ENCODE measurements around the gene C16orf89.

Gene C16orf89

DNA sequence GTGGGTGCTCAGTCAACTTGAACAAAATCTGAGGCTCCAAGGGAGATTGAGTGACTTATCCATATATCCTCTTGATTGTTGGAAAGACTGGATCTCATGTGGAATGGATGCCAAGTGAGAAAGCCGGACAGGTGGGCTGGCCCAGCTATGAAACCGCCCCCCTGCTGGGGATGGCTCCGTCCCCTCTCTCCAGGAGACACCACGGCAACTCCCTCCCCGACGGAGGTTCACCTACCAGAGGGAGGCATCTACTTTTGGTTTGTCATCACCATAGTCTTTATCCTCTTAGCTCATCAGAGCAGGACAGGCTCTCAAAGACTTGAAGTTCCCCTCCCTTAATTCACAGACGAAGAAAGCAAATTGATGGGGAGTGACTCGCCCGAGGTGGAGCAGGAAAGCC, 4.1 kb upstream of the C16orf89 start:
- TF ChIP-seq CTCF (IDR thresholded peaks at IDR 0.05) = no peak
- no peak for DNase-seq (ENCODE audit: low spot score)
- no peak overlapping the region for H3K27ac ChIP-seq
- H3K4me3 ChIP-seq = no peak overlapping the region

- TF ChIP-seq CTCF (IDR thresholded peaks at IDR 0.05) = no peak
- no peak overlapping the region for H3K4me3 ChIP-seq
- no peak overlapping the region for H3K27ac ChIP-seq
- DNase-seq (ENCODE audit: low spot score) = no peak
Measured at GRCh38 chr16:5069048-5069447, 3.3 kb upstream of the C16orf89 start.

- Histone ChIP-seq H3K4me3 (no peak overlapping the region), H3K27ac (no peak overlapping the region)
- TF ChIP-seq CTCF (IDR thresholded peaks at IDR 0.05) = no peak
- no peak for DNase-seq (ENCODE audit: low spot score)
Measured at GRCh38 chr16:5066511-5066910, 755 bp upstream of the C16orf89 start.

GRCh38 chr16:5065326-5065725, 430 bp downstream of the C16orf89 start:
- no peak overlapping the region for H3K4me3 ChIP-seq
- no peak for DNase-seq (ENCODE audit: low spot score)
- H3K27ac ChIP-seq = no peak overlapping the region
- no peak for TF ChIP-seq CTCF (IDR thresholded peaks at IDR 0.05)

DNA sequence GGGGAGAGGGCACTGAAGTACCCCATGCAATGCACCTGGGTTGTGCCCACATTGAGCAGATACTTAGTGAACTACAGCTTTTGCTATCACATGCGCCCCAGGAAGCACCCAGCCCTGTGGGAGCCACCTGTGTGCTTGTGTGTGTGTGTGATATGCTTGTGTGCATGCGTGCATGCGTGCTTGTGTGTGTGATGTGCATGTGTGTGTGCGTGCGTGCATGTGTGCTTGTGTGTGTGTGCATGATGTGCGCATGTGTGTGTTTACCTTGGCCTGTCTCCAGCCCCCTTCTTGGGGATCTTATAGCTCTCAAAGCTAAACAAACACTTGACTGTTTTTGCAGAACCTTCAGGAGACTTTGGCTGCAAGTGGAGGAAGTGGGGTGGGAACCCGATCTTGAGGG, 841 bp downstream of the C16orf89 start:
- no peak for DNase-seq (ENCODE audit: low spot score)
- TF ChIP-seq CTCF (IDR thresholded peaks at IDR 0.05) = no peak
- Histone ChIP-seq H3K27ac (no peak overlapping the region), H3K4me3 (no peak overlapping the region)

DNA sequence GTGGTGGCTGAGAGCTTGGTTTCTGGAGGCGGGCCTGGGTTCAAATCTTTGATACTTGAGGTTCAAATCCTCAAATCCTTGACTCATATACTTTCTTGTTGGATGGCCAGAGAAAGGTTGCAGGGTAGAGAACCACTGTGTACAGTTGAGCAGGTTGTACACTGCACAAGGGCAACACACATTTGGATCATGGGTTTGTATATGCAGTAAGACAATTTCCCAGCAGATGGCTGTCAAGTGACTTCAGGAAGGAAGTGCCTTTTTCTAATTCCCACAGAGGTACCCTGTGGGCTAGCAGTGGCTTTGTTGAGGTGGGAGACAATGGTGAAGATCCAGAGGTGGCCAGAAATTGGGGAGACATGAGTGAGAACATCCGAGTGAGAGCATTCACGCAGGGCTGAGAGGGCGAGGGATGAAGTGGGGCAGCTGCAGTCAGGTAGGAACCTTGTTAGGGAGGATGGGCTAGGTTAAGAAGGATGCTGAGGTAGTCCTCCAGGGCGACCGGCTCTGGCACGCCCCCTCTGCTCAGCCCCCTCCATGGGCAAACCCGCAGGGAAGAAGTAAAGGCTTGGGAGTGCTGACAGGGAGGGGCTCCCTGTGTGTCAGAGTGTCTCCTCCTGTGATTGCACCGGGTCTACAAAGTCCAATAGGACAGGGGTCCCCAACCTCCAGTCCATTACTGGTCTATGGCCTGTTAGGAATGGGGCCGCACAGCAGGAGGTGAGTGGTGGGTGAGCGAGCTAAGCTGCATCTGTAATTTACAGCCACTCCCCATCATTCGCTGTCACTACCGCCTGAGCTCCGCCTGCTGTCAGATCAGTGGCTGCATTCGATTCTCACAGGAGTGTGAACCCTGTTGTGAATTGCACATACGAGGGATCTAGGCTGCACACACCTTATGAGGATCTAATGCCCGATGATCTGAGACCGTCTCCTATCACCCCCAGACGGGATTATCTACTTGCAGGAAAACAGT, 2.7 kb downstream of the C16orf89 start:
- no peak for TF ChIP-seq CTCF (IDR thresholded peaks at IDR 0.05)
- Histone ChIP-seq H3K27ac (no peak overlapping the region), H3K4me3 (no peak overlapping the region)
- no peak for DNase-seq (ENCODE audit: low spot score)

DNA sequence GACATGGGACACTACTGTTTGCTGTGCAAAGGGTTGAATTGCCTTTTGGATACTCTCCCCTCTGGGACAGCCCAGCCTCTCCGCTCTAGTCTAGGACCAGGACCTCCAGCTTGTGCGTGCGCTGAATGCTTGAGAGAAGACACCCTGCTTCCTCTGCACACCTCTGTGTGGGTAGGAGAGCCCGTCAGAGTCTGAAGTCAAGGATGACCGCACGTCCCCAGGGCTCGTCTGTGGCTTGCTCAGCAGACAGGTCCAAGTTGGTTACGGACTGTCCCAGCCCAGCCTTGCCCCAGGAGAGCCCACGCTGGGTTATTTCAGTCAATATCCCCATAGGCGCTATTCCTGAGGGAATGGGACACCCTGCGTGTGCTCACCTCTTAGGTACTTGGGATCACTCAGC, 3.7 kb downstream of the C16orf89 start:
- Histone ChIP-seq H3K4me3 (no peak overlapping the region), H3K27ac (no peak overlapping the region)
- no peak for DNase-seq (ENCODE audit: low spot score)
- TF ChIP-seq CTCF (IDR thresholded peaks at IDR 0.05) = no peak

Data from coronary artery (tissue), 2 donors.